Testis (tissue), 2 donors: ENCODE data around the gene PINK1.
"Not testable (repeated sequence)": the region's sequence is repeated elsewhere in the genome, so short reads cannot be mapped to it uniquely, and the experiment has no call there.

ENCODE experiments used
- POLR2A ChIP-seq: fragments of 450-650 bp; IDR thresholded peaks from one replicate; pipeline ENCODE4 v1.6.1; 2017; ENCODE audit warnings: antibody characterized with exemption, mild to moderate bottlenecking, moderate library complexity
- TF ChIP-seq, protein P1 (sequence below), 3 experiments: fragments of 450-650 bp in 2 of 3; fragments of 200-600 bp in 1 of 3; sonication (generic) in 1 of 3; IDR thresholded peaks; one replicate each; pipeline ENCODE4 v1.5.1; 2016 to 2019; ENCODE audit warnings: antibody characterized with exemption in 3 of 3, mild to moderate bottlenecking in 2 of 3, moderate library complexity in 1 of 3

DNA sequence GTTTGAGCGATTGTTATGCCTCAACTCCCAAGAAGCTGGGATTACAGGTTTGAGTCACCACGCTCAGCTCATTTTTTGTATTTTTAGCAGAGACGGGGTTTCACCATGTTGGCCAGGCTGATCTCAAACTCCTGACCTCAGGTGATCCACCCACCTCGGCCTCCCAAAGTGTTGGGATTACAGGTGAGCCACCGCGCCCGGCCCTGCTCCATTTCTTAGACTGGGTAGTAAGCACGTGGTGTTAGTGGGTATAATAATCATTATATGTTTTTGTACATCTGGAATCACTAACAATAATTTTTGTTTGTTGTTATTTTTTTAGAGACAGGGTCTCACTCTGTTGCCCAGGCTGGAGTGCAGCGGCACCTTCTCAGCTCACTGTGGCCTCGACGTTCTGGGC, 40.4 kb downstream of the PINK1 start:
- TF ChIP-seq POLR2A: not testable (repeated sequence)
- TF ChIP-seq, protein P1, sequence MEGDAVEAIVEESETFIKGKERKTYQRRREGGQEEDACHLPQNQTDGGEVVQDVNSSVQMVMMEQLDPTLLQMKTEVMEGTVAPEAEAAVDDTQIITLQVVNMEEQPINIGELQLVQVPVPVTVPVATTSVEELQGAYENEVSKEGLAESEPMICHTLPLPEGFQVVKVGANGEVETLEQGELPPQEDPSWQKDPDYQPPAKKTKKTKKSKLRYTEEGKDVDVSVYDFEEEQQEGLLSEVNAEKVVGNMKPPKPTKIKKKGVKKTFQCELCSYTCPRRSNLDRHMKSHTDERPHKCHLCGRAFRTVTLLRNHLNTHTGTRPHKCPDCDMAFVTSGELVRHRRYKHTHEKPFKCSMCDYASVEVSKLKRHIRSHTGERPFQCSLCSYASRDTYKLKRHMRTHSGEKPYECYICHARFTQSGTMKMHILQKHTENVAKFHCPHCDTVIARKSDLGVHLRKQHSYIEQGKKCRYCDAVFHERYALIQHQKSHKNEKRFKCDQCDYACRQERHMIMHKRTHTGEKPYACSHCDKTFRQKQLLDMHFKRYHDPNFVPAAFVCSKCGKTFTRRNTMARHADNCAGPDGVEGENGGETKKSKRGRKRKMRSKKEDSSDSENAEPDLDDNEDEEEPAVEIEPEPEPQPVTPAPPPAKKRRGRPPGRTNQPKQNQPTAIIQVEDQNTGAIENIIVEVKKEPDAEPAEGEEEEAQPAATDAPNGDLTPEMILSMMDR (IDR thresholded peaks at IDR 0.05): not testable (repeated sequence)
